Ishikawa (cell line): ENCODE measurements around the gene CHST11.

Experiments used
- CEBPB ChIP-seq: IDR thresholded peaks from 2 replicates; pipeline ENCODE4 v1.6.1; 2012
- CREB1 ChIP-seq: IDR thresholded peaks from 2 replicates; pipeline ENCODE4 v1.6.1; 2012; ENCODE audit warnings: low read depth
- EP300 ChIP-seq: IDR thresholded peaks from 2 replicates; pipeline ENCODE4 v1.6.1; 2012; ENCODE audit warnings: borderline replicate concordance
- MAX ChIP-seq: IDR thresholded peaks from 2 replicates; pipeline ENCODE4 v1.6.1; 2012
- RAD21 ChIP-seq: IDR thresholded peaks from 2 replicates; pipeline ENCODE4 v1.6.1; 2012; ENCODE audit warnings: low read depth
- REST ChIP-seq: IDR thresholded peaks from 2 replicates; pipeline ENCODE4 v1.6.1; 2012; ENCODE audit warnings: low read depth, mild to moderate bottlenecking
- TAF1 ChIP-seq: IDR thresholded peaks from 2 replicates; pipeline ENCODE4 v1.6.1; 2012; ENCODE audit warnings: low read depth, mild to moderate bottlenecking
- TEAD4 ChIP-seq: IDR thresholded peaks from 2 replicates; pipeline ENCODE4 v1.6.1; 2012
- USF1 ChIP-seq: IDR thresholded peaks from 2 replicates; pipeline ENCODE4 v1.6.1; 2012
- YY1 ChIP-seq: IDR thresholded peaks from 2 replicates; pipeline ENCODE4 v1.6.1; 2012; ENCODE audit warnings: low read depth
- ZBTB7A ChIP-seq: IDR thresholded peaks from 2 replicates; pipeline ENCODE4 v1.6.1; 2012; ENCODE audit warnings: low read depth

- no peak for TF ChIP-seq USF1
- TF ChIP-seq MAX: no peak
- TF ChIP-seq TAF1: no peak
- TF ChIP-seq EP300: no peak
- no peak for TF ChIP-seq ZBTB7A
- TF ChIP-seq REST: no peak
- no peak for TF ChIP-seq YY1
- TF ChIP-seq CEBPB: no peak
- no peak for TF ChIP-seq RAD21
- TF ChIP-seq TEAD4: no peak
- no peak for TF ChIP-seq CREB1
Measured at GRCh38 chr12:104784592-104784991, 327.8 kb downstream of the CHST11 start.
